ENCODE data around the gene SORCS2.

DNA sequence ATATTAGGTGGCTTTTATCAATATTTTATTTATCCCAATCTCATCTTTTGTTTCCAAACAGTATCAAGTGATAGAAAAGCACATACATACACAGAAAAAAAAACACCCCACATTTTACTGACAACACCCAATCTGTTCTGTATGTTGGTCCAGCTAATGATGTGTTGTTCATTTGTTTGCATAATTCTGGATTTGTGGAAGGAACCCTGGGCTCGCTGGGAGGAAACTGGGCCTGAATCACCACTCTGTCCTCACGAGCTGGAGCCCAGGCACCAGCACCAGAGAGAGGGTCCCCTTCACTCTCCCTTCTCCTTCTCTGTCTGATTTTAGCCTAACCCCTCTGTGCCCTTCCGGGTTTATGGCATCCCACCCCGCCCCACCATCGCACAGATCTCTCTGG is 162.6 kb downstream of the SORCS2 start:
- TF ChIP-seq POLR2A (IDR thresholded peaks at IDR 0.05; ENCODE audit: low read length), result no peak
- TF ChIP-seq GATA1 (IDR thresholded peaks at IDR 0.05; ENCODE audit: low read depth, low read length), result no peak
